ENCODE results near the gene ANK3. TPM values are rescaled to one million over a fixed set of nuclear protein-coding genes. Genes with fewer than 3 reads are reported as not detected.

The ANK3 gene
- total and polyA plus RNA-seq, 2 donors (not counting 3 experiments of a cell fraction or from before 2014, with no cell fraction given): 0.88 to 8.5 TPM

DNA sequence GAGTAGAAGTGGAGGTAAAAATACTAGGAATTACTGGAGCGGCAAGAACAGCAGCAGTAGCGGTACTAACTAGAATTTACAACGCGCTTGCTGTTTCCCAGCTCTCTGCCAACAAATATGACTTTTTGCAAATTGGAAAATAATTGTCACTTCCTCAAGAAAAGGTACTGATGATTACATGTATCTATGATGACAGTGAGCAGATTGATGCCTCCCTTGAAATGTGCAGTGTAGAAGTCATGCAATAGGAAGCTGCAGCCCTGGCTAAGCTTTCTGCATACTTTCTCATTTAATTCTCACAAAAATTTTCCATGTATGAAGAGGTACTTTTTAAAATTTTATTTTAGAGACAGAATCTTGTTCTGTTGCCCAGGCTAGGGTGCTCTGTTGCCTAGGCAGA, 49.9 kb downstream of the ANK3 start:
- H3K4me3 ChIP-seq (replicated peaks in 1 of 3; ENCODE audit: insufficient read depth in 1 of 3, low read depth in 1 of 3, low read length in 3 of 3): no peak overlapping the region
- no peak overlapping the region for H2AFZ ChIP-seq (ENCODE audit: low read depth, low read length)
- CTCF ChIA-PET: interaction anchor here (1.4 to 1.6 kb wide), 2 partner anchors 10 to 69 kb away, joined by 3 to 5 read pairs; no protein-coding TSS in a partner anchor
- dilution Hi-C loops (cut with MboI; ENCODE audit: extremely low pct_ligation_motif_present, low sequenced_read_pairs): no loop called here
- H3K9ac ChIP-seq (replicated peaks; ENCODE audit: extremely low read depth, insufficient read depth, low read length): no peak overlapping the region
- no peaks in the 10 kb centered on the region for H3K9me1 ChIP-seq (replicated peaks; ENCODE audit: control insufficient read depth, extremely low read depth, insufficient read depth, low read length)
- no TSS peak for BruUV-seq (replicated peaks)
- FAIRE-seq: no peak
- no peak overlapping the region for H3K27ac ChIP-seq (ENCODE audit: insufficient read depth, low read depth, low read length)
- no peaks in the 10 kb centered on the region for H3K36me3 ChIP-seq (ENCODE audit: control insufficient read depth in 2 of 2, extremely low read depth in 1 of 2, insufficient read depth in 2 of 2, low read length in 2 of 2)
- H3K4me1 ChIP-seq (ENCODE audit: control insufficient read depth, extremely low read depth, insufficient read depth, low read length): no peaks in the 10 kb centered on the region
- TF ChIP-seq, protein P1, sequence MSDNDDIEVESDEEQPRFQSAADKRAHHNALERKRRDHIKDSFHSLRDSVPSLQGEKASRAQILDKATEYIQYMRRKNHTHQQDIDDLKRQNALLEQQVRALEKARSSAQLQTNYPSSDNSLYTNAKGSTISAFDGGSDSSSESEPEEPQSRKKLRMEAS (IDR thresholded peaks at IDR 0.05; ENCODE audit: insufficient read depth, insufficient read length): no peak
- TF ChIP-seq JUN (IDR thresholded peaks at IDR 0.05; ENCODE audit: borderline replicate concordance, insufficient read depth, insufficient read length, low read depth) (no peak), POLR2A (IDR thresholded peaks at IDR 0.05; ENCODE audit: low read depth, low read length) (no peak), MYC (IDR thresholded peaks at IDR 0.05; ENCODE audit: low read depth, low read length) (no peak), EZH2 (IDR thresholded peaks at IDR 0.05; ENCODE audit: borderline replicate concordance, low read depth, low read length, severe bottlenecking) (no peak), GATA2 (IDR thresholded peaks at IDR 0.05; ENCODE audit: insufficient read depth, insufficient read length, low read depth, low read length) (no peak), POLR2AphosphoS5 (IDR thresholded peaks at IDR 0.05; ENCODE audit: insufficient read depth, low read depth, low read length) (no peak), FOS (IDR thresholded peaks at IDR 0.05; ENCODE audit: borderline replicate concordance, insufficient read depth, low read length) (no peak)
- TF ChIP-seq, protein P2, sequence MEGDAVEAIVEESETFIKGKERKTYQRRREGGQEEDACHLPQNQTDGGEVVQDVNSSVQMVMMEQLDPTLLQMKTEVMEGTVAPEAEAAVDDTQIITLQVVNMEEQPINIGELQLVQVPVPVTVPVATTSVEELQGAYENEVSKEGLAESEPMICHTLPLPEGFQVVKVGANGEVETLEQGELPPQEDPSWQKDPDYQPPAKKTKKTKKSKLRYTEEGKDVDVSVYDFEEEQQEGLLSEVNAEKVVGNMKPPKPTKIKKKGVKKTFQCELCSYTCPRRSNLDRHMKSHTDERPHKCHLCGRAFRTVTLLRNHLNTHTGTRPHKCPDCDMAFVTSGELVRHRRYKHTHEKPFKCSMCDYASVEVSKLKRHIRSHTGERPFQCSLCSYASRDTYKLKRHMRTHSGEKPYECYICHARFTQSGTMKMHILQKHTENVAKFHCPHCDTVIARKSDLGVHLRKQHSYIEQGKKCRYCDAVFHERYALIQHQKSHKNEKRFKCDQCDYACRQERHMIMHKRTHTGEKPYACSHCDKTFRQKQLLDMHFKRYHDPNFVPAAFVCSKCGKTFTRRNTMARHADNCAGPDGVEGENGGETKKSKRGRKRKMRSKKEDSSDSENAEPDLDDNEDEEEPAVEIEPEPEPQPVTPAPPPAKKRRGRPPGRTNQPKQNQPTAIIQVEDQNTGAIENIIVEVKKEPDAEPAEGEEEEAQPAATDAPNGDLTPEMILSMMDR (IDR thresholded peaks at IDR 0.05; ENCODE audit: extremely low read depth in 1 of 2, insufficient read depth in 1 of 2, low read depth in 1 of 2, low read length in 2 of 2): no peak
- no peaks in the 10 kb centered on the region for H3K27me3 ChIP-seq (ENCODE audit: control insufficient read depth in 2 of 2, insufficient read depth in 2 of 2, low read length in 2 of 2)
- no peak for DNase-seq (ENCODE audit: low read depth, low spot score)
- POLR2A ChIA-PET: no interaction called here
- no peaks in the 10 kb centered on the region for H3K9me3 ChIP-seq (replicated peaks; ENCODE audit: control insufficient read depth, insufficient read depth, low read length)
- H3K4me2 ChIP-seq (ENCODE audit: insufficient read depth, low read length): no peak overlapping the region
- intact Hi-C loops (cut with micrococcal nuclease): loop anchor here (5.0 kb wide), 1 partner anchor 132 kb away; no protein-coding TSS in a partner anchor
- H3K79me2 ChIP-seq (ENCODE audit: control insufficient read depth, insufficient read depth, low read length): no peaks in the 10 kb centered on the region
- H4K20me1 ChIP-seq (replicated peaks; ENCODE audit: control insufficient read depth, extremely low read depth, insufficient read depth, low read length): no peaks in the 10 kb centered on the region
